ENCODE results near the gene SMAP2. TPM values are rescaled to one million over a fixed set of nuclear protein-coding genes. Genes with fewer than 3 reads are reported as not detected.

SMAP2 gene
- total RNA-seq, 3 donors from 2014 or later (not counting 1 experiment from before 2014, with no cell fraction given) = 95.0 to 136 (median 127) TPM

- Histone ChIP-seq H3K27ac (ENCODE audit: low read length) (peak overlapping the region; percentile 60), H3K27me3 (ENCODE audit: control insufficient read depth, insufficient read depth, low read length) (no peaks in the 10 kb centered on the region), H3K4me1 (ENCODE audit: control insufficient read depth, insufficient read depth, low read length) (peaks cover 18% of the 10 kb centered on the region), H3K9me3 (ENCODE audit: control insufficient read depth, insufficient read depth, low read length) (no peaks in the 10 kb centered on the region), H3K36me3 (ENCODE audit: control insufficient read depth, insufficient read depth, low read length) (peaks cover 4% of the 10 kb centered on the region), H3K4me3 (ENCODE audit: low read length) (peak overlapping the region; percentile 24)
- H3K9me3 Mint-ChIP-seq = no peaks in the 10 kb centered on the region
- H3K27ac Mint-ChIP-seq = peak overlapping the region; percentile 94 to 98
- intact Hi-C loops (cut with micrococcal nuclease) = loop anchor here (5.0 kb wide), 1 partner anchor 35 kb away; no protein-coding TSS in a partner anchor
- peaks cover 36 to 50% of the 10 kb centered on the region in 2 donors for H3K4me1 Mint-ChIP-seq
- no peaks in the 10 kb centered on the region for H3K27me3 Mint-ChIP-seq (ENCODE audit: low read depth in 2 of 2)
- 56% methylated on average over 4 of the region's 6 CpGs for WGBS (ENCODE audit: insufficient coverage)
- H3K36me3 Mint-ChIP-seq = no peaks in the 10 kb centered on the region
- peak in 1 of 2 donors; percentile 31 for DNase-seq
- no peak for TF ChIP-seq CTCF (IDR thresholded peaks at IDR 0.05)
- no peak for ATAC-seq
- H3K4me3 Mint-ChIP-seq = peak overlapping the region; percentile 66
Observed at GRCh38 chr1:40372658-40373322, 737 bp upstream of the SMAP2 start.

GRCh38 chr1:40377512-40377911 is 4.0 kb downstream of the SMAP2 start:
- H3K36me3 Mint-ChIP-seq = no peaks in the 10 kb centered on the region
- no peaks in the 10 kb centered on the region for H3K9me3 ChIP-seq (ENCODE audit: control insufficient read depth, insufficient read depth, low read length)
- WGBS (ENCODE audit: insufficient coverage) = 91% methylated on average over 1 of the region's 1 CpG
- intact Hi-C loops (cut with micrococcal nuclease) = no loop called here
- H3K27me3 Mint-ChIP-seq (ENCODE audit: low read depth in 2 of 2) = no peaks in the 10 kb centered on the region
- H3K27ac ChIP-seq (ENCODE audit: low read length) = no peak overlapping the region
- peaks cover 55 to 71% of the 10 kb centered on the region in 2 donors for H3K4me1 Mint-ChIP-seq
- H3K9me3 Mint-ChIP-seq = no peaks in the 10 kb centered on the region
- H3K4me3 Mint-ChIP-seq = peak overlapping the region; percentile 9
- peaks cover 46% of the 10 kb centered on the region for H3K4me1 ChIP-seq (ENCODE audit: control insufficient read depth, insufficient read depth, low read length)
- no peak for TF ChIP-seq CTCF (IDR thresholded peaks at IDR 0.05)
- DNase-seq = no peak
- H3K36me3 ChIP-seq (ENCODE audit: control insufficient read depth, insufficient read depth, low read length) = peaks cover 11% of the 10 kb centered on the region
- peak overlapping the region; percentile 53 to 67 for H3K27ac Mint-ChIP-seq
- H3K27me3 ChIP-seq (ENCODE audit: control insufficient read depth, insufficient read depth, low read length) = no peaks in the 10 kb centered on the region
- ATAC-seq = no peak
- no peak overlapping the region for H3K4me3 ChIP-seq (ENCODE audit: low read length)

GRCh38 chr1:40379785-40380452 is 6.4 kb downstream of the SMAP2 start:
- no peaks in the 10 kb centered on the region for H3K27me3 ChIP-seq (ENCODE audit: control insufficient read depth, insufficient read depth, low read length)
- no peak overlapping the region for H3K27ac ChIP-seq (ENCODE audit: low read length)
- intact Hi-C loops (cut with micrococcal nuclease) = no loop called here
- no peaks in the 10 kb centered on the region for H3K36me3 Mint-ChIP-seq
- no peaks in the 10 kb centered on the region for H3K9me3 ChIP-seq (ENCODE audit: control insufficient read depth, insufficient read depth, low read length)
- ATAC-seq (no peak), DNase-seq (no peak)
- peaks cover 63 to 75% of the 10 kb centered on the region in 2 donors for H3K4me1 Mint-ChIP-seq
- H3K36me3 ChIP-seq (ENCODE audit: control insufficient read depth, insufficient read depth, low read length) = peaks cover 13% of the 10 kb centered on the region
- no CpG with 5 or more reads among the region's 1 CpG for WGBS (ENCODE audit: insufficient coverage)
- no peak overlapping the region for H3K4me3 ChIP-seq (ENCODE audit: low read length)
- H3K4me1 ChIP-seq (ENCODE audit: control insufficient read depth, insufficient read depth, low read length) = peaks cover 65% of the 10 kb centered on the region
- H3K9me3 Mint-ChIP-seq = no peaks in the 10 kb centered on the region
- no peak overlapping the region for H3K4me3 Mint-ChIP-seq
- TF ChIP-seq CTCF (IDR thresholded peaks at IDR 0.05) = no peak
- no peaks in the 10 kb centered on the region for H3K27me3 Mint-ChIP-seq (ENCODE audit: low read depth in 2 of 2)
- no peak overlapping the region for H3K27ac Mint-ChIP-seq

Measured in natural killer cell (primary cell).